ENCODE results near the gene DMAC1.

Gene DMAC1

GRCh38 chr9:7782400-7783120 lies 17.0 kb downstream of the DMAC1 start:
- Histone ChIP-seq H3K27ac (ENCODE audit: low read length) (no peak overlapping the region), H3K27me3 (ENCODE audit: control insufficient read depth, insufficient read depth, low read length) (no peaks in the 10 kb centered on the region), H3K4me3 (ENCODE audit: low read length) (no peak overlapping the region), H3K36me3 (ENCODE audit: control insufficient read depth, low read depth, low read length) (peaks cover 17% of the 10 kb centered on the region), H3K9me3 (ENCODE audit: control insufficient read depth, low read depth, low read length) (no peaks in the 10 kb centered on the region), H3K9ac (ENCODE audit: low read length) (no peak overlapping the region), H3K4me1 (ENCODE audit: control insufficient read depth, low read depth, low read length) (peaks cover 10% of the 10 kb centered on the region)

- H3K9me3 ChIP-seq (ENCODE audit: control insufficient read depth, low read depth, low read length): no peaks in the 10 kb centered on the region
- H3K9ac ChIP-seq (ENCODE audit: low read length): no peak overlapping the region
- peaks cover 10% of the 10 kb centered on the region for H3K4me1 ChIP-seq (ENCODE audit: control insufficient read depth, low read depth, low read length)
- no peaks in the 10 kb centered on the region for H3K36me3 ChIP-seq (ENCODE audit: control insufficient read depth, low read depth, low read length)
- no peaks in the 10 kb centered on the region for H3K27me3 ChIP-seq (ENCODE audit: control insufficient read depth, insufficient read depth, low read length)
- no peak overlapping the region for H3K4me3 ChIP-seq (ENCODE audit: low read length)
- H3K27ac ChIP-seq (ENCODE audit: low read length): no peak overlapping the region
Observed at GRCh38 chr9:7780261-7780988, 19.2 kb downstream of the DMAC1 start.

GRCh38 chr9:7778851-7779600 lies 20.6 kb downstream of the DMAC1 start:
- Histone ChIP-seq H3K36me3 (ENCODE audit: control insufficient read depth, low read depth, low read length) (no peaks in the 10 kb centered on the region), H3K4me1 (ENCODE audit: control insufficient read depth, low read depth, low read length) (peaks cover 10% of the 10 kb centered on the region), H3K4me3 (ENCODE audit: low read length) (no peak overlapping the region), H3K27ac (ENCODE audit: low read length) (no peak overlapping the region), H3K9ac (ENCODE audit: low read length) (no peak overlapping the region), H3K27me3 (ENCODE audit: control insufficient read depth, insufficient read depth, low read length) (no peaks in the 10 kb centered on the region), H3K9me3 (ENCODE audit: control insufficient read depth, low read depth, low read length) (no peaks in the 10 kb centered on the region)

- Histone ChIP-seq H3K27me3 (ENCODE audit: control insufficient read depth, insufficient read depth, low read length) (no peaks in the 10 kb centered on the region), H3K4me1 (ENCODE audit: control insufficient read depth, low read depth, low read length) (peaks cover 10% of the 10 kb centered on the region), H3K4me3 (ENCODE audit: low read length) (no peak overlapping the region), H3K9ac (ENCODE audit: low read length) (no peak overlapping the region), H3K27ac (ENCODE audit: low read length) (no peak overlapping the region), H3K36me3 (ENCODE audit: control insufficient read depth, low read depth, low read length) (no peaks in the 10 kb centered on the region), H3K9me3 (ENCODE audit: control insufficient read depth, low read depth, low read length) (no peaks in the 10 kb centered on the region)
Observed at GRCh38 chr9:7777771-7778170, 21.8 kb downstream of the DMAC1 start.

GRCh38 chr9:7770111-7770510 lies 29.5 kb downstream of the DMAC1 start:
- Histone ChIP-seq H3K4me3 (ENCODE audit: low read length) (no peak overlapping the region), H3K27ac (ENCODE audit: low read length) (no peak overlapping the region), H3K9me3 (ENCODE audit: control insufficient read depth, low read depth, low read length) (no peaks in the 10 kb centered on the region), H3K36me3 (ENCODE audit: control insufficient read depth, low read depth, low read length) (no peaks in the 10 kb centered on the region), H3K9ac (ENCODE audit: low read length) (no peak overlapping the region), H3K27me3 (ENCODE audit: control insufficient read depth, insufficient read depth, low read length) (no peaks in the 10 kb centered on the region), H3K4me1 (ENCODE audit: control insufficient read depth, low read depth, low read length) (no peaks in the 10 kb centered on the region)

- no peaks in the 10 kb centered on the region for H3K27me3 ChIP-seq (ENCODE audit: control insufficient read depth, insufficient read depth, low read length)
- H3K4me1 ChIP-seq (ENCODE audit: control insufficient read depth, low read depth, low read length): no peaks in the 10 kb centered on the region
- H3K27ac ChIP-seq (ENCODE audit: low read length): no peak overlapping the region
- H3K9ac ChIP-seq (ENCODE audit: low read length): no peak overlapping the region
- H3K9me3 ChIP-seq (ENCODE audit: control insufficient read depth, low read depth, low read length): no peaks in the 10 kb centered on the region
- no peak overlapping the region for H3K4me3 ChIP-seq (ENCODE audit: low read length)
- no peaks in the 10 kb centered on the region for H3K36me3 ChIP-seq (ENCODE audit: control insufficient read depth, low read depth, low read length)
Observed at GRCh38 chr9:7762600-7762999, 37.0 kb downstream of the DMAC1 start.

GRCh38 chr9:7760014-7760415 lies 39.6 kb downstream of the DMAC1 start:
- no peaks in the 10 kb centered on the region for H3K4me1 ChIP-seq (ENCODE audit: control insufficient read depth, low read depth, low read length)
- H3K4me3 ChIP-seq (ENCODE audit: low read length): no peak overlapping the region
- no peak overlapping the region for H3K9ac ChIP-seq (ENCODE audit: low read length)
- H3K27me3 ChIP-seq (ENCODE audit: control insufficient read depth, insufficient read depth, low read length): no peaks in the 10 kb centered on the region
- H3K27ac ChIP-seq (ENCODE audit: low read length): no peak overlapping the region
- H3K9me3 ChIP-seq (ENCODE audit: control insufficient read depth, low read depth, low read length): no peaks in the 10 kb centered on the region
- no peaks in the 10 kb centered on the region for H3K36me3 ChIP-seq (ENCODE audit: control insufficient read depth, low read depth, low read length)

GRCh38 chr9:7756088-7756487 lies 43.5 kb downstream of the DMAC1 start:
- H3K4me1 ChIP-seq (ENCODE audit: control insufficient read depth, low read depth, low read length): no peaks in the 10 kb centered on the region
- no peaks in the 10 kb centered on the region for H3K27me3 ChIP-seq (ENCODE audit: control insufficient read depth, insufficient read depth, low read length)
- H3K27ac ChIP-seq (ENCODE audit: low read length): no peak overlapping the region
- H3K36me3 ChIP-seq (ENCODE audit: control insufficient read depth, low read depth, low read length): no peaks in the 10 kb centered on the region
- H3K4me3 ChIP-seq (ENCODE audit: low read length): no peak overlapping the region
- H3K9me3 ChIP-seq (ENCODE audit: control insufficient read depth, low read depth, low read length): no peaks in the 10 kb centered on the region
- no peak overlapping the region for H3K9ac ChIP-seq (ENCODE audit: low read length)

GRCh38 chr9:7752481-7752880 lies 47.1 kb downstream of the DMAC1 start:
- no peak overlapping the region for H3K27ac ChIP-seq (ENCODE audit: low read length)

More at GRCh38 chr9:7752481-7752880, 47.1 kb downstream of the DMAC1 start:
- no peak overlapping the region for H3K4me3 ChIP-seq (ENCODE audit: low read length)
- no peaks in the 10 kb centered on the region for H3K9me3 ChIP-seq (ENCODE audit: control insufficient read depth, low read depth, low read length)
- H3K27me3 ChIP-seq (ENCODE audit: control insufficient read depth, insufficient read depth, low read length): no peaks in the 10 kb centered on the region
- no peaks in the 10 kb centered on the region for H3K4me1 ChIP-seq (ENCODE audit: control insufficient read depth, low read depth, low read length)
- no peaks in the 10 kb centered on the region for H3K36me3 ChIP-seq (ENCODE audit: control insufficient read depth, low read depth, low read length)
- no peak overlapping the region for H3K9ac ChIP-seq (ENCODE audit: low read length)
